ENCODE results near the gene FHDC1.

Gene FHDC1

DNA sequence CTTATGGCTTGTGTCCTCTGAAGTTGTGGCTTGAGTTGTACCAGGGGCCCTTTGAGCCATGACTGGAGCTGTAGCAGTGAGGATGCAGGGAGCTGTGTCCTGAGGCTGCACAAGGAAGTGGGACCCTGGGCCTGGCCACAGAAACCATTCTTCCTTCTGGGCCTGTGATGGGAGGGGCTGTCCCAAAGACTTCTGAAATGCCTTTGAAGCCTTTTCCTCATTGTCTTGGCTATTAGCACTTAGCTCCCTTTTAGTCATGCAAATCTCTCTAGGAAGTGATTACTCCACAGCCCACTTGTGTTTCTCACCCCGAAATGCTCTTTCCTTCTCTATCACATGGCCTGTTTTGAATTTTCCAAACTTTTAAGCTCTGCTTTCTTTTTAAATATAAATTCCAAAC lies 92.4 kb downstream of the FHDC1 start:
- no peak overlapping the region for H3K4me3 ChIP-seq (ENCODE audit: low read length)
- DNase-seq (ENCODE audit: low read depth) = no peak
- TF ChIP-seq, protein P1, sequence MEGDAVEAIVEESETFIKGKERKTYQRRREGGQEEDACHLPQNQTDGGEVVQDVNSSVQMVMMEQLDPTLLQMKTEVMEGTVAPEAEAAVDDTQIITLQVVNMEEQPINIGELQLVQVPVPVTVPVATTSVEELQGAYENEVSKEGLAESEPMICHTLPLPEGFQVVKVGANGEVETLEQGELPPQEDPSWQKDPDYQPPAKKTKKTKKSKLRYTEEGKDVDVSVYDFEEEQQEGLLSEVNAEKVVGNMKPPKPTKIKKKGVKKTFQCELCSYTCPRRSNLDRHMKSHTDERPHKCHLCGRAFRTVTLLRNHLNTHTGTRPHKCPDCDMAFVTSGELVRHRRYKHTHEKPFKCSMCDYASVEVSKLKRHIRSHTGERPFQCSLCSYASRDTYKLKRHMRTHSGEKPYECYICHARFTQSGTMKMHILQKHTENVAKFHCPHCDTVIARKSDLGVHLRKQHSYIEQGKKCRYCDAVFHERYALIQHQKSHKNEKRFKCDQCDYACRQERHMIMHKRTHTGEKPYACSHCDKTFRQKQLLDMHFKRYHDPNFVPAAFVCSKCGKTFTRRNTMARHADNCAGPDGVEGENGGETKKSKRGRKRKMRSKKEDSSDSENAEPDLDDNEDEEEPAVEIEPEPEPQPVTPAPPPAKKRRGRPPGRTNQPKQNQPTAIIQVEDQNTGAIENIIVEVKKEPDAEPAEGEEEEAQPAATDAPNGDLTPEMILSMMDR (conservative IDR thresholded peaks at IDR 0.05; ENCODE audit: low read depth, low read length) = no peak

Measured in retinal pigment epithelial cell (primary cell).